COLO829 (cell line): ENCODE data around the gene PRR14.

Experiments
- DNase-seq: peaks from one replicate; pipeline ENCODE4 v3.0.0; 2012; ENCODE audit warnings: low spot score

PRR14 gene

DNA sequence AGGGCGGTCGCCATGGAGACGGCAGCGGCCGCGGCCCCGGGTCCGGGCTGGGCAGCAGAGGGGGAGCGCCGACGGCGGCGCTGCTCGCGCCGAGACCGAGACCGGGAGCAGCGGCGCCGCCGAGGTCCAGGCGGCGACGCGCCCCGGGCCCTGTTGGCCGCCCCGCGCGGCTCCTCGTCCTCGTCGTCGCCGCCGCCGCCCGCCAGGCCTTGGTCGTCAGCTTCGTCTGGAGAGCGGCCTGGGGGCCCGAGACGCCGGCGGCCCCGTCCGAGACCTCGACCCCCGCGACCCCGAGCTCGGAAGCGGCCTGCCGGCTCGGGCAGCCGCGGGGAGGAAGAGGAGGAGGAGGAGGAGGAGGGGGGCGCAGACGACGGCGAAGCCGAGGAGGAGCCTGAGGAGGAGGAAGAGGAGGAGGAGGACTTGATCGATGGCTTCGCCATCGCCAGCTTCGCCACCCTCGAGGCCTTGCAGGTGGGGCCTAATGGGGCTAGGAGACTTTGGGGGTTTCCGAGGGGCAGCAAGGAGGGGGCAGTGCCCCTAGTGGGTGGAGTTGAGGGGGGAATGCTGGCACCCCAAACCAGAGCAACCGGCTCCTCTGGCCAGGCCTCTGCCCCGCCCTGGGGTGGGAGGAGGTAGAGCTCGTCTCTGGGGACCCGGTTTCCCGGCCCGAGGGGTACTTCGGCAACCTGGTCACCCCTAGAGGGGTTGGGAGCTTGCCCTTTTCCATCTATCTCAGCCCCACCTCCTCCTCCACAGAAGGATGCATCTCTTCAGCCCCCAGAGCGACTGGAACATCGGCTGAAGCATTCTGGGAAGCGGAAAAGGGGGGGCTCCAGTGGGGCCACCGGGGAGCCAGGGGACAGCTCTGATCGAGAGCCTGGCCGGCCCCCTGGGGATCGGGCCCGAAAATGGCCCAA lies 9.0 kb downstream of the PRR14 start:
- DNase-seq: no peak

DNA sequence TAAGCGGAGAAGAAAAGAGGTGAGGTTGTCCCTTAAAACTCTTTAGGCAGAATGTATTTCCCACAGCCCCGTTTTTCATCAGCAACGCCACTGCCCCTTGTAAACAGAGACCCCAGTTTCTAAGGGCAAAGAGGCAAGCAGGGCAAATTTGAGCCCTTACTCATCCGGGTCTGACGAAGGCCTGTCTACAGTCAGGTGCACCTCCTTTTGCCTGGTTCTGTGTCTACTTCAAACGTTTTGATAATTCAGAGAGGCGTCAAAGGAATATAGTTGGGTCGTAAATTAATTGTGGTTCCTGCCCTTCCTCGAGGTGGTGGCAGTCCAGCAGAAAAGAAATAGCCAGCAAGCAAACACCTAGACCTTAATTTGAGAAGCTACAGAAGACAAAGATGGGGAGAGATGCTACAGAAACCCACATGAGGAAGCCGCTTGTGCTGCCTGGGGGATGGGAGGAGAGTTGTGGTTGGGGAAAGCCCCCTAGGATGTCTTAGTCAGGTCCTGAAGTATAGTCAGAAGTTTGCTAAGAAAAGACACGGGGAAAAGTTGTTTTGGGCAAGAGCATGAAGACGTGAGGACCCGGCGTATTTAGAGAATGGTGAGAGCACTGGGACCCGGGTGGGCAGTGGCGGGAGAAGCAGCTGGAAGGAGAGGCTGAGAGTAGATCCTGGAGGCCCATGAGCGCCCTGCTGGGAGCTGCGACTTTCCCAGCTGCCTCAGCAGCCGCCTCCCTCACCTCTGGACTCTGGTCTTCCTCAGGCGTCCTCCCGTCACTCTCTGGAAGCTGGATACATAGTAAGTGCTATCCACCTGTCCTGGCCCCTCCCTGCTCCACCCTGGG lies 9.9 kb downstream of the PRR14 start:
- no peak for DNase-seq

DNA sequence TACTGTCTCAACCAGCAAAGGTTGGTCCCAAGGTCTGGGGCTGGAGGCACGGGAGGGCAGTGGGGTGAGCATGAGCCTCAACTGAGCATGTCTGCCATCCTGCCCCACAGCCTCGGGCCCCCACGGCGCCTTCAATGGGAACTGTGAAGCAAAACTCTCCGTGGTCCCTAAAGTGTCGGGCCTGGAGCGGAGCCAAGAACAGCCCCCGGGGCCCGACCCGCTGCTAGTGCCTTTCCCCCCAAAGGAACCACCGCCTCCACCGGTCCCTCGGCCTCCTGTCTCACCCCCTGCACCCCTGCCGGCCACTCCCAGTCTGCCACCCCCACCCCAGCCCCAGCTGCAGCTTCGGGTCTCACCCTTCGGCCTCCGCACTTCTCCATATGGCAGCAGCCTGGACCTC lies 11.7 kb downstream of the PRR14 start:
- no peak for DNase-seq

DNA sequence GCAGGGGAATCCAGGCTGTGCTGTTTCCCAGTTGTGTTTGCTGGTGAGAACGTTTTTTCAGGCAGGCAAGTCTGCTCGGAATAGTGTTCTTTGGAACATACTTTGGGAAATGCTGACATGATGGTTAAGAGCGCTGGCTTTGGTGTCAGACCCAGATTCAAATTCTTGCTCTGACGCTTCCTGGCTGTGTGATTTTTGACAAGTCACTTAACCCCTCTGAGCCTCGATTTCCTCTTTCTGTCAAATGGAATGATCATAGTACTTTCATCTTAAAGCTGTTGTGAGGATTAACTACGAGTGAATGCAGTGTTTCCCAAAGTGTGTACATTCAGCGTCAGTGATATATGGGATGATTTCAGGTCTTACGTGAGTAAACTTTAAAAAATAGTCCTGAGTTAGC lies 12.3 kb downstream of the PRR14 start:
- DNase-seq: no peak

DNA sequence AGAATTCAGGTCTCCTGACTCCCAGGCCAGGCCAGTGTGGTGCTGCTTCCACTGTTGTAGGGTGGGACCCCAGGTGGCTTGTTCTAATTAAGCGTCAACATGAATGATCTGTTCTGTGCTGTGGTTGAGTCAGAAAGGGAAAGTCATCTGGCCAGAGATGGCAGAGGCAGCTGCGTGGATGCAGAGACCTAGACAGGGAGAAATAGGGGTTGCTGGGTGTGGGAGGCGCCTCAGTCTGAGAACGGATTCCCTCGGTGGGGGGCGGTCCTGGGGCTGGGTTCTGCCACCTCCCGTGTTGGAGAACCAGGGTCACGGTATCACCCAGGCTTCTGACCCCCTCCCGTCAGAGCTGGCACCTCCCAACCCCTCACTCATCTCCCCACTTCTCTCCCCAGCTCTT lies 13.1 kb downstream of the PRR14 start:
- no peak for DNase-seq

DNA sequence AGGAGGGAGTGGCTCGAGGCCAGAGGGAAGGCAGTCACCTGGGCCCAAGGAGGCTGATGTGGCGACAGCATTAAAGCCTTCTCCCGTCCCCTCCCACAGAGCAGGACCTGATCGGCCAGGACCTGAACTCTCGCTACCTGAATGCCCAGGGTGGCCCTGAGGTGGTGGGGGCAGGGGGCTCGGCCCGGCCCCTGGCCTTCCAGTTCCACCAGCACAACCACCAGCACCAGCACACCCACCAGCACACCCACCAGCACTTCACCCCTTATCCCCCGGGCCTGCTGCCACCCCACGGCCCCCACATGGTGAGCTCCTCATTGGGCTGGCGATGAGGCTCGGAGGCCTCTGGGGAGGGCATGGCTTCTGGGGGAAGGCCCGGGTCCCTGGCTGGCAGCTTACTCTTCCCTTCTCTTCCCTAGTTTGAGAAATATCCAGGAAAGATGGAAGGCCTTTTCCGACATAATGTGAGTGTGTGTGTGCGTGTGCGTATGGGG lies 13.9 kb downstream of the PRR14 start:
- DNase-seq: no peak

DNA sequence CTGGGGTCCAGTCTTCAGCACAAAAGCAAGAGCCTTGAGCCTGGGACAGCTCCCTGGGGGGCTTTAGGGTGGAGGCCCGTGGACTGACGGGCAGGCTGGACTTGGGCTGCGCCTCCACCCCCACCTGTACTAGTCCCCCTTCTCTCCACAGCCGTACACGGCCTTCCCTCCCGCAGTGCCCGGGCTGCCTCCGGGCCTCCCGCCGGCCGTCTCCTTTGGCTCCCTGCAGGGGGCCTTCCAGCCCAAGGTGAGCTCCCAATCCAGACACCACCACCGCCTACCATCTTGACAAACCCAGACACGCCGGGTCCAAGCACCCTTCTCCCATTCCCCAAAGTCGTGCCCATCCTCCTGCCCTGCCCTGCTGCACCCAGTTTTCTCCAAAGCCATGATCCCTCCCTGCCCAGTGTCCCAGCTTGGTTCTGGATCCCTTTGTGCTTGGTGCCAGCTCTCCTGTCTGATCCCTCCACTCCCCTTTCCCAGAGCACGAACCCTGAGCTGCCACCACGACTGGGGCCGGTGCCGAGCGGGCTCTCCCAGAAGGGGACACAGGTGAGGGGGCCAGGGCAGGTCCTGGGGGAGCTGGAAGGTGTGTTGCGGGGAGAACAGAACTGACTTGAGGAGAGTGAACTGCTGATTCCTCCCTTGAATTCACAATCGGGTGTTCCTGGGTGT lies 14.5 kb downstream of the PRR14 start:
- DNase-seq: no peak

DNA sequence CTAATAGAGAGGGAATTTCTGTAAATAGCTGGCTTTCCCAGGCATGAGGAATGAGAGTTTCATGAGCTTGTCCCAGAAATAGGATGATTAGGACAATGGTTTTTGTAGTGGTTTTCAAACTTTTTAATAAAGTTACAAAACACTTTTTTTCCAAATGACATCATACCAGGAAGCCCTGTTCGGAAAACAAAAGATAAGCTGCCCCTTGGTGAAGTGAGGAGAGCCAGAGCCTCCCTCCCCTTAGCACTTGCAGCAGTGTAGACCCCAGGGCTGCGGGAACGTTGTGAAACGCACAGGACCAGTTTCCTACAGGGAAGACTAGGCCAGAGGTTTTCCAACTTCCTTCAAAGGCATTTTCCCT lies 15.1 kb downstream of the PRR14 start:
- no peak for DNase-seq

DNA sequence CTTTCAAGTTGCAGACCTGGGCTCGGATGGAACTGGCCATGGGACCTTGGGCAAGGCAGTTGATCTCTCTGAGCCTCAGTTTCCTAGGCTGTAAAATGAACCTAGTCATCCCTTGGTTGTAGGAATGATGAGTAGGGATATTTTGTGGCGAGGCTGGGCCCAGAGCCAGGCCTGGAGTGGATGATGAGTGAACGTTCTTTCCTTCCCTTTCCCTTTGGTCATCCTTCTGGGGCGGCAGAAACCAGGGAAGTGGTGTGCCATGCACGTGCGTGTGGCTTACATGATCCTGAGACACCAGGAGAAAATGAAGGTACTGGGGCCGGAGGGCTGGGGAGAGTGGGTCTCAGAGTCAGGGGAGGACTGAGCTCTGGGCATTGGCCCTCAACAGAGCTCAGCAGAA lies 15.9 kb downstream of the PRR14 start:
- no peak for DNase-seq

DNA sequence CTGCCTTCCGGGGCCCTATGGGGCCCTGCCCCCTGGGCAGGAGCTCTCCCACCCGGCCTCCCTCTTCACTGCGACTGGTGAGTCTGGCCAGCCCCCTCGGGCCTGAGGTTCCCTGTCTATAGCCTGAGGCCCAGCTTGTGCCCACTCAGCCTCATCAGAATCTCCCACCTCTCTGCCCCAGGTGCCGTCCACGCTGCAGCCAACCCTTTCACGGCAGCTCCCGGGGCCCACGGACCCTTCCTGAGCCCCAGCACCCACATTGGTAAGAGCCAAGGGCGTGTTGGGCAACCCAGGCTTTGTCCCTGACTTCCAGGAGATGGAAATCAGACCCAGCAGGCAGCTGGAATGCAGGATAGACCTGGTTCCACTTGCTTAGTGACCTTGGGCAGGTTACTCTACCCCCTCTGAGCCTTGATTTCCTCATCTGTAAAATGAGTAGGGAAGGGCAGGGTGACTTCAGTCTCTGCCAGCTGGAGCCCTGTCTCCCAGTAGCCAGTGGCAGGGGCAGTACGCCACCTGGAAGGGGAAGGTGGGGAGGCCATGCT lies 16.7 kb downstream of the PRR14 start:
- DNase-seq: no peak

DNA sequence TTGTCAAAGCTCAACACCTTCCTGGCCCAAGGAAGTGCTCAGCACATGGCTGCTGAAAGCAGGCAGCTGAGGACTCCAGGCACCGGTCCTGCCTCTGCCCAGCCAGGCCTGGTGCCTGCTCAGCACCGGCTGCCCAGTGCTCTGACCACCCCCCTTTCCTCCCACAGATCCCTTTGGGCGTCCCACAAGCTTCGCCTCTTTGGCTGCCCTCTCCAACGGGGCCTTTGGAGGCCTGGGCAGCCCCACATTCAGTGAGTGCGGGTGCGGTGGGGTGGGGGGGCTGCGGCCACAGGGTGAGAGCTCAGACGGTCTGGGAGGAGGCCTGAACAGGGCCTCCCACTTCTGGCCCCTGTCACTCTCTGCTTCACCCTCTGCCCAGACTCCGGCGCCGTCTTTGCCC lies 17.6 kb downstream of the PRR14 start:
- DNase-seq: no peak

DNA sequence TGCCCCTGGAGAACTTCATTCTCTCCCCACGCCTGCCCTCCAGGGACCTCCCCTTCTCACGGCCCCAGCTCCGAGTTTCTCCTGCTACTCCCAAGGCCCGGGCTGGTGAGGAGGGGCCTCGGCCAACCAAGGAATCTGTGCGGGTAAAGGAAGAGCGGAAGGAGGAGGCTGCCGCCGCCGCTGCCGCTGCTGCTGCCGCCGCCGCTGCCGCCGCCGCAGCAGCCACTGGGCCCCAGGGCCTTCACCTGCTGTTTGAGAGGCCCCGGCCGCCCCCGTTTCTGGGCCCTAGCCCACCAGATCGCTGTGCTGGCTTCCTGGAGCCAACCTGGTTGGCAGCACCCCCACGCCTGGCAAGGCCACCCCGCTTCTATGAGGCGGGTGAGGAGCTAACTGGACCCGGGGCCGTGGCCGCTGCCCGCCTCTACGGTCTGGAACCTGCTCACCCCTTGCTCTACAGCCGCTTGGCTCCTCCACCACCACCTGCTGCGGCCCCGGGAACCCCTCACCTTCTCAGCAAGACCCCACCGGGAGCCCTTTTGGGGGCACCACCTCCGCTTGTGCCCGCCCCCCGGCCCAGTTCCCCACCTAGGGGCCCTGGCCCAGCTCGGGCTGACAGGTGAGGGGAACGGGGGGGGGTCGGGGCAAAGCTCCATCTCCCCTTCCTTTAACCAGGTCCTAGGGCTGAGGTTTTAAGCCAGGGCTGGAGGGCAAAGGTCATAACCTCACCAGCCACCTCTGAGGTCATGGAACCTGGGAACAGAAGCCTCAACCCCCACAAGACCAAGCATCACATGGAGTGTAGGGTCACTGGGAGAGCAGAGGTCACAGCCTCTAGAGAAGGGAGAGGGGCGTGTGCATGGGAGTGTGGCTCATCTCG lies 18.5 kb downstream of the PRR14 start:
- no peak for DNase-seq

DNA sequence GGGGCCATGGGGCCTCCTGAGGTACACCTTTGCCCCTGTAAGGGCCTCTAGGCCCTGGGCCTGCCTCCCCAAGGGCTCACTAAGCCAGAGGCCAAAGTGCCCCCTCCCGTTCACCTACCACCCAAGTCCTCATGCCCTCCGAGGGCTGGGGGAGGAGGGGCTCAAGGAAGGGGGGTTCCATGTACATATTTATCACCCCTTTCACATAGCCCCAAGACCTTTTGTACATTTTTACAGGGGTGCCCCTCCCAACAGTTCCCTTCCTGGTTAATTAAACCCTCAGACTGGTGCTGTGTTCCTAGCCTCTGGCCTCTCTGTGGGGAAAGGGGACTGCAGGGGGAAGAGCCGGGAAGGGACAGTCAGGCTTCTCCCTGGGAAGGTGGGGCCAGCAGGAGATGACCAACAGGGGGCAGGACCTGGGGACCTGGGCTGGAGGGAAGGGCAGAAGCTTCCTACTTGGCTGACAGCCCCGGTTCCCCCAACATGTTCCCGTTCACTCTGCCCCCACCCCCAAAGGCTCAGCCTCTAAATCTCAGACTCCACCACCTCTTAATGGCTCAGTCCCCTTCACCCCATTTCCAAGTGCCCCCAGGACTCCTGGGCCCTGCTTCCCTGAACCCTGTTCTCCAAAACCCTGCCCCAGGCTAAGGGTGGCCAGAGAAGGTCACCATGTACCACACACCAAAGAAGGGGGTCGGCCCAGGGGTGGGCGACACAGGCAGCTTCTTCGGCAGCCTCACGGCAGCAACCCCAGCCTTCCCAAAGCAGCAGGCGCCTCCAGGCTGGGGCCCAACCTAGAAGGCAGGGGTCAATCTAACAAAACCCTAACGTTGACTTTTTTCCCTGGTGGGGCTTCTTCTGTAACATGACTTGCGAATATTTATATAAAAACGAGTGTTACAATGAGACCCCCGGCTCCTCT lies 19.4 kb downstream of the PRR14 start:
- DNase-seq: no peak

DNA sequence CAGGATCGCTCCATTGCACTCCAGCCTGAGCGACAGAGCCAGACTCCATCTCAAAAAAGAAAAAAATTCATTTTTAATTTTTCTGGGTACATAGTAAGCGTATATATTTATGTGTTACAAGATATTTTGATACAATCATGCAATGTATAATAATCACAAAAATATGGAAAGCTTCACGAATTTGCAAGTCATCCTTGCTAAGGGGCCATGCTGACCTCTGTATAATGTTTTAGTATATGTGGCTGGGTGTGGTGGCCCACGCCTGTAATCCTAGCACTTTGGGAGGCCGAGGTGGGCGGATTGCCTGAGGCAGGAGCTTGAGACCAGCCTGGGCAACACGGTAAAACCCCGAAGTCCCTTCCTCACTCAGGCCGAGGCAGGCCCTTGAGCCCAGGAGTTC lies 24.4 kb downstream of the PRR14 start:
- no peak for DNase-seq

DNA sequence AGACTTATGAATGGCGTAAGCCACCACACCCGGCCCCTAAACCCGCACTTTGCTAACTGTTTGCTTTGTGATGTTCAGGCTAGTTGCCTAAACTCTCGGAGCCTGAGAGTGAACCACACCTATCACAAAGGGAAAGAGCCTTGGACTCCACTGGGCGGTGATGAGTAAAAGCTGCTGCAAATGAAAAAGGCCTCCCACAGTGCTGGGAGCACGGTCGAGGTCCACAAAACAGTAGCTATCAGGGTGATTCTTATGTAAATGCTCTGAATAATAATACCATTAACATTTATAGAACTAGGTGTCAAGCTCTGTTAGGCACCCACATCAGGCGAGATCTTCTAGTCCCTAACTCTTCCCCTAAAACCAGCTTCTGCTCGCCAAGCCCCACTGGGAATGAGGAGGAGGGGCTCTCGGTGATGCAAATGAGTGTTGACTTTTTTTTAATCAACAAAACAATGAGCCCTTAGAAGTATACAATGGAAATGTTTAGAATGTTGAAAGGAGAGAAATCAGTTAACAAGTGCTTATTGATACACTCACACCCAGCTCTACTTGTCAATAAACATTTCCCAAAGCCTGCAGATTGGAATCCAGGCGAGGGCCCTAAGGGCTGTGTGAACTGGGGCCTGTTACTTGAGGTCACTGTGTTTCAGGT lies 27.3 kb downstream of the PRR14 start:
- DNase-seq: no peak

DNA sequence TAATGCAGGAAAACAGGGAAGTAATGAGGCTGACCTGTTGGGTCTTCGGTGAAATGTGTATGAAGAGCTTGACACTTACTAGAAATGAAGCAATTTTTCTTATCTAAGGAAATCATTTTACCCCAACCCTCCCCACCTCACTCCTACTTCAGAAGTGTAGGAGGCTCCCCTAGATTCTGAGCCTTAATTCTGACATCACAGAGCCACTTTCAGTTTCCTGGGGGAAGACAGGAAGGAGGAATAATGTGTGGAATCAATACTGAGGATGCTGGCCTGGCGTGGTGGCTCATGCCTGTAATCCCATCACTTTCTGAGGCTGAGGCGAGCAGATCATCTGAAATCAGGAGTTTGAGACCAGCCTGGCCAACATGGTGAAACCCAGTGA lies 27.8 kb downstream of the PRR14 start:
- DNase-seq: no peak

DNA sequence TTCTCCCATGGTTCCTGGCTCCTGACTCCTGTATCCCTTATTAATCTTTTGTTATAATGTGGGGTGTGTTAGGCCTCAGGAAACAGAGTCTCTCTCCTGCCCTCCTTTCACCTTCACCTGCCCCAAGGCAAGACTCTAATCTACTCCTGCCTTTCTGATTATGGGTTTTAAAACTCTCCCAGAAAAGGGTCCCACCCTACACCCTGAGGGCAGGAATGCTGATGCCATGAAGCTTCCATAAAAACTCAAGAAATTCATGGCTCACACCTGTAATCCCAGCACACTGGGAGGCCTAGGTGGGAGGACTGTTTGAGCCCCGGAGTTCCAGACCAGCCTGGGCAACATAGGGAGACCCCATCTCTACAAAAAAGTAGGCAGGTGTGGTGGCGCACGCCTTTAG lies 29.6 kb downstream of the PRR14 start:
- DNase-seq: no peak

DNA sequence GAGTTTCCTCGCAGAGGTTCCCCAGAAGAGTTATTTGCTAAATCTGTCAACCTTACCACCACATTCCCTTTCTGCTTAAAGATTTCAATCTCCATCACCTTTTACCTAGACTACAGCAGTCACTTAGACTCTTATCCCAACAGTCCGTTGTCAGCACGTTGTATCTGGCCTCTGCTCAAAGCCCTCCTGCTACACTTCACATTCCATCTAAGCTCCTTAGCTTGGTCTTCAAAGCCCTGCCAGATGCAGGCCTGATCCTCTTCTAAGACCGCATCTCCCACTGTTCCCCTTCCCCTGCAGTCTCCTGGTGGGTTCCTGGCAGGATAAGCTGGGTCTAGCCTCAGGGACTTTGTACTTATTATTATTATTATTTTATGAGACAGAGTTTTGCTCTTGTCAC lies 37.9 kb downstream of the PRR14 start:
- DNase-seq: no peak

DNA sequence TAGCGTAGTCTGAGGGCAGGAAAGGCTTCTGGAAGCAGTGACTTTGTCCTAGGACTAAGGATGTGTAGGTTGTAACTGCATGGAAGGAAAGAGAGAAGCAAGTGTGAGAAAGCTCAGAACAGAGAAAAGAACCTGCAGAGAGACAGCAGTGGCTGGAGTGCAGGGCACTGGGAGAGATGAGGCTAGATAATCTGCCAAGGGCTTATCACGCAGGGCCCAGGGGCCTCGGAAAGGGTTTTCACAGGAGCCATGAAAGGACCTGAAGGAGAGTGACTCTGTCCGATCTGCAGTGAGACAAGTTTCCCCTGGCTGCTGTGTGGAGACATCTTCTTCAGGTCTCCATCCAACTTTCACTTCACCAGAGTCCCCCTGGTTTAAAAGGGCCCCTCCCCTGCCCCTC lies 41.1 kb downstream of the PRR14 start:
- no peak for DNase-seq
